ENCODE results near the gene NAA20.

Gene NAA20

DNA sequence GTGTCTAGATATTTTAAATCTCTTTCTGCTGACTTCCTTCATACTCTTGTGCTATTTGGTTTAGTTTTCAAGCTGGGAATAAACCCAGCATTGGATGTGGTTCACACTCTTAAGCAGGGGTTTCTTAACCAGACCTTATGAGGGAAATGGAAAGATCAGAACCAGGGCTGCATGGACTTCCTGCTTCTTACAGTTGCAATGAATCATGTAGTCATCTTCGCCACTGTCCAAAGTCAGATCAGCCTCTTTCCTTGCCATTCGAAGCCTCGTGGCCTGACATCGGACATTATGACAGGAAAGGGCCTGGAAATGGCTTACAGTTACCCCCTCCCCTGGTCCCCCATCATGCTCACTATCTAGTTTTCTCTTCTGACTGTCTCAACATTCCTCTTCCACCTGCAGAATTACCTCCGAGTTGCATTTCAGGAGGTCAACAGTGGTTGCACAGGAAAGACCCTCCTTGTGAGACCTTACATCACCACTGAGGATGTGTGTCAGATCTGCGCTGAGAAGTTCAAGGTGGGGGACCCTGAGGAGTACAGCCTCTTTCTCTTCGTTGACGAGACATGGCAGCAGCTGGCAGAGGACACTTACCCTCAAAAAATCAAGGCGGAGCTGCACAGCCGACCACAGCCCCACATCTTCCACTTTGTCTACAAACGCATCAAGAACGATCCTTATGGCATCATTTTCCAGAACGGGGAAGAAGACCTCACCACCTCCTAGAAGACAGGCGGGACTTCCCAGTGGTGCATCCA, 16.8 kb upstream of the NAA20 start:
- TF ChIP-seq, protein P1, sequence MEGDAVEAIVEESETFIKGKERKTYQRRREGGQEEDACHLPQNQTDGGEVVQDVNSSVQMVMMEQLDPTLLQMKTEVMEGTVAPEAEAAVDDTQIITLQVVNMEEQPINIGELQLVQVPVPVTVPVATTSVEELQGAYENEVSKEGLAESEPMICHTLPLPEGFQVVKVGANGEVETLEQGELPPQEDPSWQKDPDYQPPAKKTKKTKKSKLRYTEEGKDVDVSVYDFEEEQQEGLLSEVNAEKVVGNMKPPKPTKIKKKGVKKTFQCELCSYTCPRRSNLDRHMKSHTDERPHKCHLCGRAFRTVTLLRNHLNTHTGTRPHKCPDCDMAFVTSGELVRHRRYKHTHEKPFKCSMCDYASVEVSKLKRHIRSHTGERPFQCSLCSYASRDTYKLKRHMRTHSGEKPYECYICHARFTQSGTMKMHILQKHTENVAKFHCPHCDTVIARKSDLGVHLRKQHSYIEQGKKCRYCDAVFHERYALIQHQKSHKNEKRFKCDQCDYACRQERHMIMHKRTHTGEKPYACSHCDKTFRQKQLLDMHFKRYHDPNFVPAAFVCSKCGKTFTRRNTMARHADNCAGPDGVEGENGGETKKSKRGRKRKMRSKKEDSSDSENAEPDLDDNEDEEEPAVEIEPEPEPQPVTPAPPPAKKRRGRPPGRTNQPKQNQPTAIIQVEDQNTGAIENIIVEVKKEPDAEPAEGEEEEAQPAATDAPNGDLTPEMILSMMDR (IDR thresholded peaks at IDR 0.05): no peak

DNA sequence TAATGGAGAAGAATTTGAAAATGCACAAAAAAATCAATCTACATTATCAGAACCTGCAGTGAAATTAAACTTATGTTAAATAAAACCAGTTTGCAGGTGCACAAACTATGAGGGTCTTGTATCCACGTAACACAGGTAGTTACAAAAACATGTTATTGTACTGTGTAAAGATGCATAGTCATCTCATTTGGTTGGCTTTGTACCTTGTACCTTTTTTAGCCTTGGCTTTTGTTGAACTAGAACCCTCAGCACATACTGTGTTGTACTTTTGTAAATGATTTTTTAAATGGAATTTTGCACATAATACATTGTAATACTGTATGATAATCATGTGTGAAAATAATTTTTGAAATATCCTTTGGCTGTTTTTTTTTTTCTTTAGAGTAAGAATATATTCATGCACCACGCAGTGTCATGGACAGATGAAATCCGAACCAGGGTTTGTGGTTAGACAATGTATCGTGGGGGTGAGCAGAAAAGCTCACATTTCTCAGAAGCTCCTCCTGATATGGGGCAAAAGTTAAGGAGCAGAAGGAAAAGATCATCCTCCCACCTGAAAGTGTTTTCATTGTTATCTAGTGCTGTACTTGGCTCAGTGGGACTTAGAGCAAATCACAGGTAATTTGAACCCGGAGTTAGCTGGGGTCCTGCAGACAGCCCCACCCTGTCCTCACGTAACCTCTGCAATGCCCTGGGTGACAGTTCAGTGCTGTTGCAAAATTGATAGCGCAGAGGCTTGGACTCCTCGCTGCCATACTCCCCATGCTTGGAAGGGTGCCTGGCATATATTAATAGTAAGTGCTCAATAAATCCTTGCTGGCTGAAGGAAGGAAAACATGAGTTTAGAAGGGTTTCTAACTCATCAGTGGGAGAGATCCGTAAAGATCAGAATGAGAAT, 14.8 kb upstream of the NAA20 start:
- TF ChIP-seq, protein P1 (IDR thresholded peaks at IDR 0.05): no peak

DNA sequence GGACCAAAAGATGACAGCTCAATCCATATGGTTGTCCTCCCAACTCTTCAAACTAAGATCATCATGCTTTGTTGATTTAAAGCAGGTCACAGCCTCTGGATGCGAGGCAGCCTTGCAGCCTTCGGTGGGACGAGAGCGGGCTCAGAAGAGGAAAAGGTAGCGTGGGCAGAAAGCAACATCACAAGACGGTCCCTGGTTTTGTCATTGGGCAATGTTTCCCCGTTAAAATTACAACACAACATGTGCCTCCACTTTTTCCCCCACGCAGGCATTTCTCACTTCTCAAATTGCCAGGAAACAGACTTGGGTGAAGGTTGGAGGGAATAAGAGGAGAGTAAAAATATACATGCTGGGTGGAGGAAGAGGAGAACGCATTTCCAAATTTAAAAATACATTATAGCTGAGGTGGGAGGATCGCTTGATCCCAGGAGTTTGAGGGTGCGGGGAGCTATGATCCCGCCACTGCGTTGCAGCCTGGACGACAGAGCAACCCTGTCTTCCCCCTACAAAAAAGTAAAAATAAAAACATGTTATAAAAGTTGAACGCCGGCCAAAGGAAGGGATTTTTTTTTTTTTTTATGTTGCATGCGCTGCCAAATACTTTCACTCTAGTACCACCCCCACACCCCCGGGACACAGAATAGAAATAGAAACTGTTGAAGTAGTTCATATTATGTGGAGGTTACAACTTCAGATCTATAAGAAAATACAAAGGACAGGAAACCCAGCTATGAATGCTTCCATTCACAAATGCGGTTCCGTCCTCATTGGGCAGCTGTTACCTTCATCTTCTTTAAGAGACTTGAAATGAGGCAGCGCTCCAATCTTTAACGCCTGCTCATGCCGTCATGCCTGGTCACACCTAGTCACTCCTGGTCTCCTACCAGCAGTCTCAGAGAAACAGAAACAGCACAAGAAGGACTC, 13.9 kb upstream of the NAA20 start:
- TF ChIP-seq, protein P1 (IDR thresholded peaks at IDR 0.05): no peak

DNA sequence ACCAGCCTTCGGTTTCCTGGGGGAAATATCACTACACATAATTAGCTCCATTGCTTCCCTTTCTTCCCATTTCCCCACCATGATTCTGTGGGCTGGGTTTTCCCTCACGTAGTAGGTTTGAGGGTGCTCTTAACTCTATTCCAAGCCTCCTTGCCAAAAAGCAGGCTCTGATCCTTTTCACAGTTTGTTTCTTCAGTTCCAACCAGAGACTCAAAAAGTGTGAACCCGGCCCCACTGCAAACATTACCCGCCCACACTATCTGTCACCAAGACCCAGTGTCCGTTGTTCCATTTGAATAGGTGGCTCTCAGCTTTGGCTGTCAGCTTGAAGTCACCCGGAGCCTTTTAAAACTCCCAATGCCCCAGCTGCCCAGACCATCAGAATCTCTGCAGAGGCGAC, 11.8 kb upstream of the NAA20 start:
- TF ChIP-seq, protein P1 (IDR thresholded peaks at IDR 0.05): no peak

DNA sequence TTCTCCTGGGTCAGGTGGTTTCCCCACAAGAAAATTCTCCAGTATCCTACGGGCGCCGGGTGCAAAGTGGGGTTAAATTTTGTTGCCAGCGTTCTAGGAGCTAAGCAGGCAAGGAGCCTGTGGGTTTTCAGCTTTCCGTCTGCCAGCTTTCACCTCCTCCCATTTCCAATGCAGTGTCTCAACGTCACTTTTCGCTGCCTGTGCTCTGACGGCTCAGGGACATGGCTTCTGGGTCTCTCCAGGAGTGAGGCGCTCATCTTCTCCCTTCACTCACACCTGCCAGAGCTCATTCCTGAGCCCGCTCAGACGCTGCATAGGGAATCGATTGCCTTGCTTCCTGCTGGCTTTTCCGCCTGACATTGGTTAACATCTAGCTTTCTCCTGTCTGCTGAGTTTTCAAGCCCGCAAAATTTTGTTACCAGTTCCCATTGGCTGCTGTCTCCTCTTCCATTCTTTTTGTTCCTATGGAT, 7.3 kb upstream of the NAA20 start:
- TF ChIP-seq, protein P1 (IDR thresholded peaks at IDR 0.05): no peak

DNA sequence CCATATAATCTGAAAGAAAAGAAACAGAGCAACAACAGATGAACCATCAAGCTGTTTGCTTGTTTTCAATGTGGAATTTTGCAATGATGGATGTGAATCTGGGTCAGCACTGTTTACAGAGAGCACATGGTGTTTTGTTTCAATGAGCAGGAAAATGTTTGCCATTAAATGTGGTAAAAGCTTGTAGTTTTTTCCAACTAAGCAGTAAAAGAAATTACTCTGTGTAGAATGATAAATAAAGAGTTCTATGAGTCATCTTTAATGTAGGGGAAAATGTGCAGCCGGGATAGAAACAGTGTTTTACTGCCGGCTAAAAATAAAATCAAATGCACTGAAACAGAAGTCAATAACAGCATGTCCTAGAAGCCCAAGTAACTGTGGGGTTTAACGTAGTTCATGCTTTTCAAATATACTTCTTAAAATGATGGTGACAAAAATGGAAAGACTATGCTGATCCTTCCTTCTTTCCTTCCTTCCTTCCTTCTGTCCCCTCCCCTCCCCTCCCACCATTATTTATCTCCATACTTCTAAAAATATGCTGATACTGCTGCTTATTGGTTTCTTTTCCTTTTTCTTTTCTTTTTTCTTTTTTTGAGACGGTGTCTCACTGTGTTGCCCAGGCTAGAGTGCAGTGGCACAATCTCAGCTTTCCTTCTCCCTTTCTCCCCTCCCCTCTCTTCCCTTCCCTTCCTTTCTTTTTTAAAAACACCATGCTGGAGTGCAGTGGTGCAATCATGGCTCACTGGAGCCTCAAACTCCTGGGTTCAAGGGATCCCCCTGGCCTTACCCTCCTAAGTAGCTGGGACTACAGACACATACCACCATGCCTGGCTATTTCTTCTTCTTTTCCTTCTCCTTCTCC, 6.3 kb upstream of the NAA20 start:
- TF ChIP-seq, protein P1 (IDR thresholded peaks at IDR 0.05): no peak

All from LNCAP (cell line).